Skin of body (tissue), 2 donors: Measurements from ENCODE around the gene NFIL3. TPM values are rescaled to one million over a fixed set of nuclear protein-coding genes. Genes with fewer than 3 reads are reported as not detected.

Source experiments
- DNase-seq: peaks from one replicate; lab custom pipeline; 2025; lab: John Stamatoyannopoulos, UW
- total RNA-seq: library from RNA; depleted of rRNA; stranded (reverse); fragments of >200 nt; gene quantifications from one replicate; pipeline ENCODE4 v1.2.3, GENCODE V29; 2014

The NFIL3 gene
- total RNA-seq, 1 donor from 2014 or later = 52.2 TPM

DNA sequence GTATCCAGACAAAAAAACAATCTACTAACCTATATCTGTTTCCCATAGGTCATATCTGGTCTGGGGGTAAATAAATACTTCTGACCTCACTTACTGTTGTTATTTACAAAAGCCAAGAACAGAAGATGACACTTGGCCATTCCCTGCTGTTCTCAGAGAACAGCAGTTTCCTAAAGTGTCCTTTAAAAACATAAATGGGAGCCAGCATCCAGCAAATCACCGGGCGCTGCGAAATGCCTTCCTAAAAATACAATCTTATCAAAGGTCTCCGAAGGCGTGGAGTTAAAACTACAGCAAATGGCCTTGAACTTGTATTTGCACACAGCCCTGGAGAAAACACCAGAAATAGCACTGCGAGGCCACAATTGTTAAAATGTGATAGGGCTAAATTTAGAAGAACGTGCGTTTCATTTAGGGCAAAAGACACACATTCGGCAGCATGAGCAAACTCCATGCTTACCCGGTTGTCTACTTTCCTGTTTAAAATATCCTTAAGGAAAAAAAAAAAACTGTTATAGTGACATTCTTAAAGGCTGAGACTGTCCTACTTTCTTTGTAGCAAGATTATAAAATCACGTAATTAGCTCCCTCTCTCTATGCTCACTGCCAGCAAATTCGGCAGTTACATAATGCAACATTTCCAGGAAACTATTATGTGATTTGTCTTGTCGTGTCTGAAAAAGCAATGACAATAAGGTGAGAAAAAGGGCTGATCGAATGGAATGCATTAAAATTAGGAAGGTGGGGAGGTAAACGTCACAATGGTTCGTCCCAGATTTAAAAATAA, 1.5 kb downstream of the NFIL3 start:
- DNase-seq = peak; percentile 86

GRCh38 chr9:91421128-91421765, 2.4 kb downstream of the NFIL3 start:
- no peak for DNase-seq

- peak; percentile 18 for DNase-seq
Observed at GRCh38 chr9:91420501-91421127, 3.0 kb downstream of the NFIL3 start.

DNA sequence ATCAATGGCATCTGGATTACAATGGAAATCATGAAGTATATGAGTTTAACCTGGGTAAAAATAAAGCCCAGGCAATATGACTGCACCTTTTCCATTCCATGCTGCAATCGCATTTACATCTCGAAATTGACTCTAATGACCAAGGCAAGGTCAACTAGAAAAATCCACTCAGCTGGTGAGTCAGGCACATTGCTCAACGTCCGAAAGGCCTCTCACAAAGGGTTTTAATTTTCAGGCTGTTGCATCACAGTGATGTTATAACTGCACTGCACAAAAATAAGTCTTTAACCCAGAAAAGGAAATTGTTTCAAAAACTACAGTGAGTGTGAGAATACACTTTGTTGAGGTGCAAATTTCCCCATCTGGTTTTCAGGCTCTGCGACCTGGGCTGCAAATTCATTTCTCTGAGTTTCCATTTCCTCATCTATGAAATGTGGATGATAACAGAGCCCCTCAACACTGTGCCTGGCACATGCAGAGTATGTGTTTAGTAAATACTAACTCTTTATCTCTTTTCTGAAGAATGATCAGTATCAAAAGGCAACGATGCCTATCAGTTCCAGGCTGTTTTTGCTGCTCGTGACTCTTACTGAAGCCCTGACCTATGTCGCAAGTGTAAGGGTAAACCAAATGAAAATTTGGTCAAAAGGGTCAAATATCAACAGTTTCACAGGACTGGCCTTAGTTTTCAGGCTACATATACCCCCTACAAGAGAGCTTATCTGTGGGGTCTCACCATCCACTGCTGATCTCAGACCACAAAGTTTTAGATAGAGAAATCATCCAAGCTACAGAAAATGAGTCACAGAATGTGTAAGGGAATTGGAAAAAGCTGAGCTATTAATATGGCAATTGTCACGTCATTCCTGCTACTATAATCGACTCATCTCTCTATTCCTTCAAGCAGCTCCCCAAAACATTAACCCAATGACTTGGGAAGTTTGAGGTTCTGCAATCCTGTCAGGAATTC, 4.1 kb downstream of the NFIL3 start:
- DNase-seq = peak; percentile 41

DNA sequence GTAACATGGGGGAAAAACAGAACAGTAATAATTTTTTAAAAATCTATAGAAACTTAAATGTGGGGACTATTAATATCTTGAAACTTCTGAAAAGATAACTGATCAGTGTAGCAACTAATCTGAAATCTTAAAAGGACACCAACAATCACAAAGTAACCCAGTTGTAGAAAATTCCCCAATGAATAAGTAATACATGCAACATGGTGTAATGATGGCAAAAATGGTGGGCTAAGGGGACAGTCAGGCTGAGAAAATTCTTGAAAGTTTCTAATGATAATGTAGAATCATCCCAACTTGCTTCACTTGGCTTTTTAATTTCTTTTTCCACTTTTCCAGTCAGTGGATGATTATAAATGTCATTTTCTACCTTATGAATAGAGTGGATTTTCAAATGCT, 5.4 kb downstream of the NFIL3 start:
- no peak for DNase-seq

- peak; percentile 36 for DNase-seq
Observed at GRCh38 chr9:91417602-91418214, 5.9 kb downstream of the NFIL3 start.

- no peak for DNase-seq
Observed at GRCh38 chr9:91416096-91416712, 7.4 kb downstream of the NFIL3 start.

GRCh38 chr9:91415290-91415689, 8.3 kb downstream of the NFIL3 start:
- DNase-seq = no peak

GRCh38 chr9:91412941-91413340, 10.7 kb downstream of the NFIL3 start:
- DNase-seq = no peak

DNA sequence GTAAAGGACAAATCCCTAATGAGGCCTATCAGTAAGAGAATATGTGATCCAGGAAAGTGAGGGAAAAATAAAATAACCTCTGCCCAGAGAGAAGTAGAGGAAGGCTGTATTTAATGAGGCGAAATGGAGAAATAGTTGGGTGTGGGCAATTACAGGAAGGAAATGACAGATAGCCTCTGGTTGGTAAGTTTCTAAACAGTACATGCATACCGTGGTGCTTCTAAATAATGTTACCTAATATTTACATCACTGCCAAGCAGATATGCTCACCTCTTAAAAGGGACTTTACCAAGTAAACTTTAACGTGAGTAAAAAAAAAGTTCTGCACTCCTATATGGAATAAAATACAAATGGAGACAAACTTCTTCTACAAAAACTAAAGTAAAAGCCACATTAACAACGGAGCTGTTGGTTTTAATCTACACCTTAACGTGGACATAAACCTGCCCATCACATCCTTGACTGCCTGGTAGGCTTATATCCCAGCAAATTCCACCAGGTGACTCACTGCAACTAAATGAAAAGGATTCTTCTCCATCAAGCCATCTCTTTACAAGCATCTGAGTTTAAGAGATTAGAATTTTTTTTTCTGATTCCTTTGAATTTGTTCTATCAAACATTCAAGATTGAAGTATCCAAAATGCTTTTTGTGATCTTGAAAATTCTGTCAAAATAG, 12.4 kb downstream of the NFIL3 start:
- DNase-seq = no peak

GRCh38 chr9:91410161-91410560, 13.5 kb downstream of the NFIL3 start:
- DNase-seq = no peak

DNA sequence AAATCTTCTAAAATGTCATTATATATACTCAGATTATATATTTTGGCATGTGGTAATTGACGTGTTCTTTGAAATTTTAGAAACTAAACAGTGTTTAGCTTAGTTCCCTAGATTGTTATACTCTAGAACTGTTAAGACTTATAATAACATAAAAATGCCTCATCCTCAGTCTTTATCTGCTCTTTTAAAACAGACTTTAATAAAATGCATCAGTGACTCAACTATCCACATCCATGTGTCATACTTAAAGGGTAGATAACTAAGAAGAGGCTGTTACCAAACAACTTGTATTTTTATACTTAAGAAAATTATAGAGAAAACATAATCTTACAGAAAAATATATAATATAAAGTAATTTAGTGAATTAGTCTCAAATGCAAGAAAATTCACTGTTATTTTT, 15.2 kb downstream of the NFIL3 start:
- no peak for DNase-seq

GRCh38 chr9:91407580-91408318, 15.9 kb downstream of the NFIL3 start:
- DNase-seq = no peak

- DNase-seq = no peak
Observed at GRCh38 chr9:91405343-91406077, 18.1 kb downstream of the NFIL3 start.

DNA sequence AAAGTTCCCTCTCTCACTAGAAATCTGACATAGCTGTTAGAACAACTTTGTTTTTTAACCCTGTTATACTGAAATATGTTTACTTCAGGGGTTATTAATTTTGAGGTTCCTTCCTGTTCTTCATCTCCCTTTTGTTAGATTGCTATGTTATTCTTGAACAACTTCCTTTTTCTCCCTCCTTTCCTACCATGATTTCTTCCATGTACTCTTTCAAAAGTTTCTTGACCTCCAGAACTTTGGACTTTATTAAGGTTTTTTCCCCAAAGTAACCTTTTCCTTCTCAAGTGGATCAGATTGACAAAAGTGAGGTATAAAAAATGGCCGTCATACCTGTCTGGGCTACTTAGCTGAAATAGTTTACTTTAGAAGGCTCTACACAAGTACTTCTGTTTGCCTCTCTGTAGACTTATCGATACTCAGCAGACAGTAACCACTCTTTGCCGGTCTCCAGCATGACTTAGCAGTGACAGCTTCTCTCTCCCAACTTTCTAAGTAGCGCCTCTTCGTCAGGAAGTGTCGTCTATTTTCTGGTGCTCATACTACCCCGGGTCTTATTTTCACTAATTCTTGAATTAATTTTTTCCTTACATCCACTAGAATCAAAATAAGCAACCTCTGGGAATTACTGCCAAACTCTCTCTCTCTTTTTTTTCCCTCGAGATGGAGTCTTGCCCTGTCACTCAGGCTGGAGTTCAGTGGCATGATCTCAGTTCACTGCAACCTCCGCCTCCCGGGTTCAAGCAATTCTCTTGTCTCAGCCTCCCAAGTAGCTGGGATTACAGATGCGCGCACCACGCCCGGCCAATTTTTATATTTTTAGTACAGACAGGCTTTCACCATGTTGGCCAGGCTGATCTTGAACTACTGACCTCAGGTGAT, 19.7 kb downstream of the NFIL3 start:
- no peak for DNase-seq

DNA sequence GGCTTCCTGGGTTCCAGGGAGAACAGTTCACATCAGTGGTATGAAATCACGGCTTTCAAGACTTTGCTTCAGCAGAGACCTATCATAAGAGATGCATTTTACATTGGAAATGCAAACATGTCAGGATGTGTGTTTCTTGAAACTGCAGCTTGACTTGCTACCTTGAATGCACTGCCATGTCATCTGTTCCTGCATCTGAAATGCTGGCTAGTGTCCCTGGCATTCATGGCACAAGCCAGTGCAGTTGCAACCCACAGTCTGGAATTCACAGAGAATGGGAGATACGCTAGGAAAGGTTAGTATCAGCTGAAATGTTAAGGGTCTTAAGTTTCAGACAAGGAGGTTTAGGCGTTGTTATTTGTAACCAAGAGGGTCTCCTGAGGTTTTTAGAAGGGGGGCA, 24.7 kb downstream of the NFIL3 start:
- no peak for DNase-seq
